Stimulated activated CD4-positive, alpha-beta T cell treated with anti-CD3 and anti-CD28 coated beads, TNF-alpha, amount 100 ng/mL, for 24 hours (primary cell): Measurements from ENCODE around the gene ZNF438.

Experiments
- DNase-seq, 3 experiments: peaks; one replicate each; pipeline ENCODE4 v3.0.0-alpha.2; 2020; ENCODE audit warnings: low read depth in 3 of 3

ZNF438 gene

DNA sequence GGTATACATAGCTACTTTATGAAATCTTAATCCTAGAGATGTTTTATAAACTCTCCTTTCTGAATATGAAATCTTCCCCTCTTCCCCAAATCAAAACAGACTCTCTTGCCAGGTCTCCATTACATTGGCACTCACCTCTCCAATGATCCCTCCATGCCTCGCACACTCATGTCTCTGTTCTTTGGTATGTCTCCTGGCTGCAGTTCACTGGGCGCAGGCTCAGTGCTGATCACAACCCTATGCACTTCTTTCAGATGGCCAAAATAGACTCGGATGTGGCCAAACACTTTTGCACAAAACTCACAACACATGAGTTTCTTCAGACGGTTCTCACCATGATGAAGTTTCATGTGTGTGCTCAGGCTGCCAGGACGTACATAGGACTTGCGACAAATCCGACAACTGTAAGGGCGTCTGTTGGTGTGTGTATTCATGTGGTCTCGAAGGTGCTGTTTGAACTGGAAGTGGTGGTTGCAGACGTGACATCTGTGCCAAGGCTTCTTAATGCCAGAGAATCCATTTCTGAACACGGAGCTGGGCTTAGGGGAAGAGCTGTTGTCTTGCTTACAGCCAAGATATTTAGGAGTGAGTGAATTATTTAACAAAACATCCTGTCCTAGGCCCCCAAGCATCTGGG, 183.2 kb downstream of the ZNF438 start:
- DNase-seq, result no peak

- DNase-seq, result no peak
Measured at GRCh38 chr10:30847642-30848041, 184.0 kb downstream of the ZNF438 start.

GRCh38 chr10:30847199-30847598, 184.5 kb downstream of the ZNF438 start:
- no peak for DNase-seq

- DNase-seq, result no peak
Measured at GRCh38 chr10:30846710-30847109, 185.0 kb downstream of the ZNF438 start.

GRCh38 chr10:30842894-30843293, 188.8 kb downstream of the ZNF438 start:
- no peak for DNase-seq

GRCh38 chr10:30842185-30842584, 189.5 kb downstream of the ZNF438 start:
- DNase-seq, result no peak

- no peak for DNase-seq
Measured at GRCh38 chr10:30840395-30841050, 191.1 kb downstream of the ZNF438 start.

GRCh38 chr10:30839652-30840051, 192.0 kb downstream of the ZNF438 start:
- DNase-seq, result no peak

DNA sequence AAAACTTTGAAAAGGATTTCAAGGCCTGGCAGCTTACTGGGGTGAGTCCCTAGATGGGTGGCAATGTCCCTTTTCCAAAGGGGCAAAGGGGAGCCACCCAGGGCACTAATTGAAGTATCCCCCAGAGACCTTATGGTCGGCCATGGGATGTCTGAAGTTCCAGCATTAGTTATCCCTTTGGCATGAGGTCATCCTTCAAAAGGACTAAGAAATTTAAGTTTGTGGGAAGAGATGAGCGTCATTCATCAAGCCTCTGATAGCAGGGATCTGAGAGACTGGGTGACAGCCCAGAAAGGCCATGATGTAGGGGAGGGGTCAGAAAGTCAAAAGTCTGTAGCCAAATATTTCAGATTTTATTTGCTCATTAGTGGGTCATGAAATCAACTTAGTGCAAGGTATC, 195.3 kb downstream of the ZNF438 start:
- no peak for DNase-seq

DNA sequence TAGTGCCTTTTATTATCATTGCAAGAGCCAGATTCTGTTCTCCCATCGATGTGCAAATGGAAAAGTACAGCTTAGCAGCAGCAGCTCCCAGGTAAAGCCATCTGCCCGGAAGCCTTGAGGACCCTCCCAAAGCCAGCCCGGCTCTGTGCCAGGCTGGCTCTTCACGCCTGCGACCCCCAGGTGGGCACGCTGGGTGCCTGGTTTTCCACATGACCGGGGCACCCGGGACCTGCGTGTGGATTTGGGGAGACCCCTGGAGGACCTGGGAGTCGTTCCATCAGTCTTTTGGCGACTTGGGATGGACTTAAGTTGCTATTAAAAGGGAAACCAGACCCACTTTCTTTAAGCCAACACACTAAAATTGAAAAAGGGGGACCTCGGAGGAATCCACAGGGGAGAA, 196.5 kb downstream of the ZNF438 start:
- DNase-seq, result no peak

GRCh38 chr10:30834651-30835050, 197.0 kb downstream of the ZNF438 start:
- DNase-seq, result no peak

DNA sequence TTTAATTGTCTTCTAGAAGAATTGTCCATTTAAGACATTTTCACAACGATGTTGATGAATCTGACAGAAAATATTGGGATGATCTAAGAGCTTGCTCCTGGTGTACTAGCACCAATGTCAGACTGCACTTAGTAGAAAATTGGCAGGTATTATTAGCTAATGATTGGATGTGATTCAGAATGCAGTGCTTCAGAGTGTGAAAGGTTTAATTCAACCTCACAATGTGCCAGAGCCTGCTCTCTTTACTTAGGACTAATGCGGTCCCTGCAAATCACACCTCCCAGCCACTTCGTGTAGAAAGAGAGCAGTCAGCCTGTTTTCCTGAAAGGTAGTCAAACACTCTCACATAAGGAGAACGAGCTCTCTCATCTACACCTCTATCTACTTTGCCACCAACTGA, 197.5 kb downstream of the ZNF438 start:
- DNase-seq, result no peak

DNA sequence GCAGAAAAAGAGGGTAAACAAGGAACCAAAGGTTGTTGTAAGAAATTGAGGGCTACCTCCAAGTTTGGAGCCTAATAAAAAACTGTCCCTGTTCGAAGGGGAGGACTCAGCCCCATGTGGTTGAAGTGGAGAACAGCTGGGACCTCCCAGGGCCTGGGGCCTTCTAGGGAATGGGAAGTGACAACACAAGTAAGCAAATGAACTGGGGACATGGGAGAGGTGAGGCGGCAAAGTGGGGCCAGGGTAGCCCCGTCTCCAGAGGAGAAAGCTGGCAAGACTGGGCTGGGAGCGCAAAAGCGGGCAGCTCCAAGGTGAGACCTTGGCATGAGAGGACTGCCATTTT, 198.1 kb downstream of the ZNF438 start:
- no peak for DNase-seq

- DNase-seq, result no peak
Measured at GRCh38 chr10:30832749-30833627, 198.7 kb downstream of the ZNF438 start.

- DNase-seq, result no peak
Measured at GRCh38 chr10:30832001-30832748, 199.5 kb downstream of the ZNF438 start.

DNA sequence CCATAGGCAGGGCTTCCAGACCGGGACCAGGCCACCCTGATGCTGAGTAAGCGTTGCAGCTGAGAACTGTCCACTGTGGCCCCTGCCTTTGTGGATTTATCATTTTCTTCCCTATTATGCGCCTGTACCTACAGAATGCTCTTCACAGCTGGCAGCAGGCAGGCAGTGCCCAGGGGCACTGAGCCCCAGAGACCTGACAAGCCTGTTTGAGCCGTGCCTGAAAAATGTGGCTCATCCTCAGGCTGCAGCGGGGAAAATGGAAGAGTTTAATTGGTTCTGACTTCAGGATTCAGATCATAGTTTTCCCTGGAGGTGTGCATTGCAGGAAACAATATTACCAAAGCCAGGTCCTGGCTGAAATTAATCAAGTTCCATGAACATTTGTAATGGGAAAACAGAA, 200.2 kb downstream of the ZNF438 start:
- DNase-seq, result no peak

GRCh38 chr10:30830315-30831230, 201.1 kb downstream of the ZNF438 start:
- no peak for DNase-seq

GRCh38 chr10:30829901-30830300, 201.8 kb downstream of the ZNF438 start:
- DNase-seq, result no peak

DNA sequence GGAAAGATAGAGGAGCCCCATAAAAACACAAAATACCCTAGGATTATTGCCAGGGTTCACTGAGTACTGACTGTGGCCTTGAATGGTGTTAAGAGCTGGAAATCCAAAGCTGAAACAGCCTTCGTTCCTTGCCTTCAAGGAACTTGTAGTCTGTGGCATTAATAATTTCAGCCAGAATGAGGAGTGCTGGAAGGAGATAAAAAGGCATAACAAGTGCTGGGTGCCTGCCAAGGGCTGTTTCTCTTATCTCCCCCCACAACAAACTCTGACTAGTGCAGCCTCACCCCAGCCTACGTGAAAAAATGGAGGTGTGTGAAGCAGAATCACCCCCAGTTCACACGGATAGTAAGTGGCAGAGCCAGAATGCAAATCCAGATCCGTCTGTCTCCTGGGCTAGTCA, 203.0 kb downstream of the ZNF438 start:
- no peak for DNase-seq

GRCh38 chr10:30828164-30828563, 203.5 kb downstream of the ZNF438 start:
- DNase-seq, result no peak

DNA sequence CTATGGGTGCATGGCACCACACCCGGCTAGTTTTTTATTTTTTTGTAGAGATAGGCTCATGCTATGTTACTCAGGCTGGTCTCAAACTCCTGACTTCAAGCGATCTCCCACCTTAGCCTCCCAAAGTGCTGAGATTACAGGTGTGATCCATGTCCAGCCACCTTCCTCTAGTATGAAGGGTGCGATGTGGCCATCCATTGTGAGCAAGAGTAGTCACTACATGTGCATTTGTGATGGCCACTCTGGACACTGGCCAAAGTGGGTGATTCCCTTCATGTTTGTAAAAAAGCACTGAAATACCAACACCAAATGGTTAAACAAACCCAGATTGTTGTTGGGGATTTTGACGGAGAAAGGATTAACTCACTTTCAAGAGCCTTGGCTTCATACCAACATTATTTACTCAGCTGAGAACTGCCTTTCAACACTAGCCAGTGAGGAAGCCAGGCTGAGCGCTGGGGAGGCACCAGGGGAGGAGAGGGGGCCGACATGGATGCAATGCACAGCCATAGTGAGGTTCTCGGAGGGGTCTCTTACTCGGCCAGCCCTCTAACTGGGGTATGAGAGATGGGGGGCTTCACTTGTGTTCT, 204.0 kb downstream of the ZNF438 start:
- DNase-seq, result no peak
